ENCODE measurements around the gene GPALPP1.

DNA sequence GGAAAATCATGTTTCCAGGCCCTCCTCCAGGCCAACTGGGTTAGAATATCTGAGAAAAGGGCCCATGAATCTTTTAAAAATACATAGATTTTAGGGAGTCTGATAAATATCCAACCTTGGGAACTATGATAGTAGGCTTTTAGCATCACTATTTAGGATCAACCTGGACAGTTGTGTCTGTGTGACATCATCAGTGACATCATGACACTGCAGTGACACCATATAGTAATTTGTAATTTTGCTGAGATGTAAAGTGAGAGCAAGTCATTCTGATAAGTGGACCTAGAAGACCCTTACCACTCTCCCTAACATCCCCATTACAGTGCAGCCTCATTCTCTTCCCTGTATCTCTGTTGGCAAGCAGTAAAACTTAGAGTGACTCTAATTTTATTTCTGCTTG lies 14.1 kb downstream of the GPALPP1 start:
- TF ChIP-seq, protein P1, sequence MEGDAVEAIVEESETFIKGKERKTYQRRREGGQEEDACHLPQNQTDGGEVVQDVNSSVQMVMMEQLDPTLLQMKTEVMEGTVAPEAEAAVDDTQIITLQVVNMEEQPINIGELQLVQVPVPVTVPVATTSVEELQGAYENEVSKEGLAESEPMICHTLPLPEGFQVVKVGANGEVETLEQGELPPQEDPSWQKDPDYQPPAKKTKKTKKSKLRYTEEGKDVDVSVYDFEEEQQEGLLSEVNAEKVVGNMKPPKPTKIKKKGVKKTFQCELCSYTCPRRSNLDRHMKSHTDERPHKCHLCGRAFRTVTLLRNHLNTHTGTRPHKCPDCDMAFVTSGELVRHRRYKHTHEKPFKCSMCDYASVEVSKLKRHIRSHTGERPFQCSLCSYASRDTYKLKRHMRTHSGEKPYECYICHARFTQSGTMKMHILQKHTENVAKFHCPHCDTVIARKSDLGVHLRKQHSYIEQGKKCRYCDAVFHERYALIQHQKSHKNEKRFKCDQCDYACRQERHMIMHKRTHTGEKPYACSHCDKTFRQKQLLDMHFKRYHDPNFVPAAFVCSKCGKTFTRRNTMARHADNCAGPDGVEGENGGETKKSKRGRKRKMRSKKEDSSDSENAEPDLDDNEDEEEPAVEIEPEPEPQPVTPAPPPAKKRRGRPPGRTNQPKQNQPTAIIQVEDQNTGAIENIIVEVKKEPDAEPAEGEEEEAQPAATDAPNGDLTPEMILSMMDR (IDR thresholded peaks at IDR 0.05) = no peak
- no peak for TF ChIP-seq ZFX (IDR thresholded peaks at IDR 0.05; ENCODE audit: borderline replicate concordance)

Data from 22Rv1 (cell line).